ACC112 (cell line): ENCODE results near the gene SFXN4.
A peak's percentile ranks its signal among the peaks of the same experiment; 100 is the strongest.

Experiments used
- H2AFZ ChIP-seq: fragments of 200-600 bp; sonication (generic); one replicate; pipeline ENCODE4 v1.6.0; 2017; ENCODE audit warnings: antibody characterized with exemption, low read length; ENCODE audit not compliant: unreplicated experiment
- H3K27ac ChIP-seq: fragments of 200-600 bp; sonication (generic); 2 replicates; pipeline ENCODE4 v1.5.1; 2014; ENCODE audit warnings: low read depth, mild to moderate bottlenecking, antibody characterized with exemption, low read length, moderate library complexity
- H3K27me3 ChIP-seq: fragments of 200-600 bp; sonication (generic); 2 replicates; pipeline ENCODE4 v1.6.1; 2014; ENCODE audit warnings: mild to moderate bottlenecking, antibody characterized with exemption, low read length, moderate library complexity, mixed read lengths; ENCODE audit not compliant: insufficient read depth
- H3K36me3 ChIP-seq: fragments of 200-600 bp; sonication (generic); 2 replicates; pipeline ENCODE4 v1.6.1; 2016; ENCODE audit warnings: mild to moderate bottlenecking, antibody characterized with exemption, low read length, moderate library complexity, mixed read lengths; ENCODE audit not compliant: insufficient read depth
- H3K4me1 ChIP-seq: fragments of 200-600 bp; sonication (generic); one replicate; pipeline ENCODE4 v1.6.1; 2016; ENCODE audit warnings: low read length, mixed read lengths; ENCODE audit not compliant: insufficient read depth, unreplicated experiment, control insufficient read depth
- H3K4me3 ChIP-seq: fragments of 200-600 bp; sonication (generic); 2 replicates; pipeline ENCODE4 v1.5.1; 2014; ENCODE audit warnings: mild to moderate bottlenecking, low read depth, low read length
- H3K79me2 ChIP-seq: fragments of 200-600 bp; sonication (generic); one replicate; pipeline ENCODE4 v1.6.0; 2016; ENCODE audit warnings: low read length; ENCODE audit not compliant: control insufficient read depth, unreplicated experiment, insufficient read depth

Gene SFXN4

GRCh38 chr10:119165171-119166117, at the start of gene SFXN4:
Gene SFXN4 (minus strand): TSS chr10:119165714. CDS start chr10:119165647, 67 bp downstream.
- no peaks in the 10 kb centered on the region for H3K79me2 ChIP-seq
- H3K36me3 ChIP-seq = peaks cover 20% of the 10 kb centered on the region
- H3K4me3 ChIP-seq = peak within 1 kb of the TSS; percentile 92
- H3K27ac ChIP-seq = 0 out of 2 replicates have a peak within 1 kb of the TSS, but pooled peaks have one; percentile 12
- H3K4me1 ChIP-seq = peaks cover 29% of the 10 kb centered on the region
- H2AFZ ChIP-seq = peak within 1 kb of the TSS; percentile 88
- H3K27me3 ChIP-seq = no peaks in the 10 kb centered on the region

DNA sequence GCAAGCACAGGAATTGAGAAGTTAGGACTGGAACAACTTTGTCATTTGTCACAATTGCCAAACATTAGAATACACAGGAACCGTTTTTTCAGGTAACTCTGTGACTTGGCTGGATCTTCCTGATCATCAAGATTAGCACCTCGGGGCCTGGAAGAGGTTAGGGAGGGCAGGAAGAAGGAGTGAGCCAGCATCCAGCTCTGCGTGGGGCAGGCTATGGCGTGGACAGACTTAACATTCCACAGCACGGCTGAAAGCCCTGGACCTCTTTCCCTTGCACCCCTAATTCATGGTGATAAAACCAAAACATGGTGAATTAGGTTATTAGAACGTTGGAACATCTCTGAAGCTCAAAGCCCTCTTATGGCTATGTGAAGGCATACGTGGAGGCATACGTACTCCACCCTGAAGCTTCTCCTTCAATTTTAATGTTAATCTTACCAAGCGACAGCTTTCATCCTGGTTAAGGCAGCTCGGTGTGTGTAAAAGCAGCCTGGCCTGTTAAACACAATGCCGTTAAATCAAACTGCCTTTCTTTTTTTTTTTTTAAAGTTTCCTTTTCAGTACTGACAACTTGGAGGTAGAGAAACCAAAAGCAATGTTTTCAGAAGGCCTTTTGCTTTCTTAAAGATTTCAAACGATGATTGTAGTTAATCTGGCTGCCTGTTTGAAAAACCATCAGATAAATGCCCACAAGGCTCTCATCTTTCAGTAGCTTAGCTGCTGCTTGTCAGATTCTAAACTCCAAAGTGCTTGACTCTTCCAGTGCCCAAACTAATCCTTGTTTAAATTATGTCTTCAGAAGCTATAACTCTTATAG, 46.3 kb upstream of the SFXN4 start:
- peak overlapping the region; percentile 68 for H3K4me3 ChIP-seq
- peak overlapping the region; percentile 75 for H3K27ac ChIP-seq
- peaks cover 30% of the 10 kb centered on the region for H3K4me1 ChIP-seq
- H3K27me3 ChIP-seq = no peaks in the 10 kb centered on the region
- H3K36me3 ChIP-seq = no peaks in the 10 kb centered on the region
- H2AFZ ChIP-seq = peak overlapping the region; percentile 66
- H3K79me2 ChIP-seq = peaks cover 37% of the 10 kb centered on the region

DNA sequence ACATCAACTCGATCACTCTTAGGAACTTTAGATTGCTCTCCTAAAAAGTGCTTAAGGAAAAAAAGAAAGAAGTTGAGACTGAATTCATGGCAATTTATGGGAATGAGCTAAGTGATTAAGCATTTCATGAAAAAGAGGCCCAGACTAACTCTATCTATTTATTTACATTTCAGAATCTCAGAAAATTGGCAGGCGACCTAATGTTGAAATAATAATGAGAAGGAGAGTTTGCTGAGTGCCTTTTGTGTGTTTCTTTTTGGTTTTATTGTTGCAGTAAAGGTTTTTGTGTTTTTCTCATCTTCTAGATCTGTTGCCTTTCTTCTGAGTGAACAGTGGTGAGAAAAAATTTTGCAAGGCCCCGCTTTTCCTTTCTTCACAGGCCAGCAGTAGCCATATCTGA, 45.7 kb upstream of the SFXN4 start:
- Histone ChIP-seq H3K4me1 (peaks cover 33% of the 10 kb centered on the region), H3K79me2 (peaks cover 37% of the 10 kb centered on the region), H3K4me3 (peak overlapping the region; percentile 68), H2AFZ (peak overlapping the region; percentile 66), H3K27me3 (no peaks in the 10 kb centered on the region), H3K27ac (peak overlapping the region; percentile 75), H3K36me3 (no peaks in the 10 kb centered on the region)

DNA sequence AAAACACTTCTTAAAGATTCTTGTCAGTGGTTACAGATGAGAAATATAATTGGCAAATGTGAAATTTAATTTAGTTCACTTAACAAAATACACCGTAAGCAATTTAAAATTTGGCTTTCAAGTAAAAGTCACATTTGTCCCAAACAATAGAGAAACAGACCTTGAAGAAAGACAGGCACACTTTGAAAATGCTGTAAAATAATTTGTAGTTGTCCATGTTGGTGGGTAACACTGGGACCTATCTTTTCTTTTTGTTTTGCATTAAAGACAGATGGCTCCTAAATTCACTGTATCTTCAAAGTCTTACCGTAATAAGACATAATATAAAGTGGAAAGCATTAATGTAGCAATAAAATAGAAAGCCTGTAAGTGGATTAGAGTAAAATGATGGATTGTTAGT, 45.1 kb upstream of the SFXN4 start:
- peak overlapping the region; percentile 75 for H3K27ac ChIP-seq
- peak overlapping the region; percentile 66 for H2AFZ ChIP-seq
- no peaks in the 10 kb centered on the region for H3K27me3 ChIP-seq
- peak overlapping the region; percentile 68 for H3K4me3 ChIP-seq
- peaks cover 37% of the 10 kb centered on the region for H3K79me2 ChIP-seq
- peaks cover 37% of the 10 kb centered on the region for H3K4me1 ChIP-seq
- H3K36me3 ChIP-seq = no peaks in the 10 kb centered on the region

GRCh38 chr10:119209736-119210355, 44.3 kb upstream of the SFXN4 start:
- H3K27me3 ChIP-seq = no peaks in the 10 kb centered on the region
- H2AFZ ChIP-seq = peak overlapping the region; percentile 71

DNA sequence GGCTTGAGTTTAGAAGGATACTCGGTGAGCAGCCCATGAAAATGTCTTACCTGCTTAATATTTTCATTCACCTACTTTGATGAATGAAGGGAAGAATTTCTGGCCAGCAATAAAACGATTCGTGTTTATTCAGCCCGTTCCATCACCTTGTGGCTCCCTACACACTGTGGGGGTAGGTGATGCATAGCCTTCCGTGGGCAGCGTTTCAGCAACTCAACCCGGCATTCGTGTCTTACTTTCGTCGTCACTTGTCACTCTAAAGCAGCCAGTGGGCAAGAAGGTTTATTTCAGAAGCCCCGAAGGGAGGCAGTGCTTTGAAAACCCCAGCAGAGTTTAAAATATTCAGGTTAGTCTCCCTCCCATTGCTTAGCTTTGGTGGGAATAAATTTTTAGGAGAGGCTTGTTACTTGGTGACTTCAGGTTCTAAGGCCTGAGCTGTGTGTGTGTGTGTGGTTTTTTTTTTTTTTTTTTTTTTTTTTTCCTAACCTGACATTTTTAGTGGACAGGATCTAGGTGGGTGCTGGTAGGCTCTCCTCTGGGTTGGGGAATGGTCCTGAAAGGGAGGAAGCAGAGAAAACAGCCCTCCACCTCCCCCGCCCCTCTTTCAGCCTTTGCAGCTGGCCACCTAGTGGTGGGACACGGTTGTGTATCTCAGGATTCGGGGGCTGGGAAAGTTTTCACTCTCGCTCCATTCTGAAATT, 43.7 kb upstream of the SFXN4 start:
- Histone ChIP-seq H3K4me3 (peak overlapping the region; percentile 95), H3K79me2 (peaks cover 37% of the 10 kb centered on the region), H2AFZ (peak overlapping the region; percentile 92), H3K27ac (peak overlapping the region; percentile 75), H3K4me1 (peaks cover 37% of the 10 kb centered on the region), H3K36me3 (no peaks in the 10 kb centered on the region), H3K27me3 (no peaks in the 10 kb centered on the region)

More at GRCh38 chr10:119209736-119210355, 44.3 kb upstream of the SFXN4 start:
- Histone ChIP-seq H3K36me3 (no peaks in the 10 kb centered on the region), H3K4me3 (peak overlapping the region; percentile 95), H3K4me1 (peaks cover 37% of the 10 kb centered on the region), H3K27ac (peak overlapping the region; percentile 75), H3K79me2 (peaks cover 37% of the 10 kb centered on the region)

DNA sequence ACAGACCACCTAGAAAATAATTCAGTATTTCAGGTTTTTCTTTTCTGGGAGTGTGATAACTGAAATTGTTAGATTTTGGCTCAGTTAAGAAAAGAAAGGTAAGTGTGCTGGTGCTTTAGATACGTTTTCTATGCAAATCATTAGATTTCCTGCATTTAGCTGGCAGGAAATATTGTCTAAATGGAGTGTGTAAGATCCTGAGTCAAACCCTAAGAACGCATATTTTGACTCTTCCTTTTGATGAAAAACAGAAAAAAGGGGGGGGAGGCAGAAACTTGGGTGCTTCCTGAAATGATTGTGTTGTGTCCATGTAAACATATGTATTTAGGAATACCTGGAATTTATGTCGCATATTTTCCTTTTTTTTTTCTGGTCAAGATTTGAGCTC, 43.0 kb upstream of the SFXN4 start:
- peaks cover 37% of the 10 kb centered on the region for H3K79me2 ChIP-seq
- H3K4me1 ChIP-seq = peaks cover 38% of the 10 kb centered on the region
- H3K4me3 ChIP-seq = peak overlapping the region; percentile 95
- H3K27me3 ChIP-seq = no peaks in the 10 kb centered on the region
- no peaks in the 10 kb centered on the region for H3K36me3 ChIP-seq
- peak overlapping the region; percentile 92 for H2AFZ ChIP-seq
- H3K27ac ChIP-seq = peak overlapping the region; percentile 75

- peak overlapping the region; percentile 95 for H3K4me3 ChIP-seq
- H3K27me3 ChIP-seq = no peaks in the 10 kb centered on the region
- peak overlapping the region; percentile 75 for H3K27ac ChIP-seq
- H3K79me2 ChIP-seq = peaks cover 37% of the 10 kb centered on the region
- H3K4me1 ChIP-seq = peaks cover 44% of the 10 kb centered on the region
- H3K36me3 ChIP-seq = no peaks in the 10 kb centered on the region
- peak overlapping the region; percentile 92 for H2AFZ ChIP-seq
Observed at GRCh38 chr10:119207713-119208552, 42.4 kb upstream of the SFXN4 start.

GRCh38 chr10:119207366-119207666, 41.8 kb upstream of the SFXN4 start, which contains the start of gene GRK5:
Gene GRK5 (plus strand): TSS chr10:119207571. CDS start chr10:119207918, 347 bp downstream.
- H3K4me1 ChIP-seq = peaks cover 42% of the 10 kb centered on the region
- peak within 1 kb of the TSS; percentile 92 for H2AFZ ChIP-seq
- peak within 1 kb of the TSS; percentile 95 for H3K4me3 ChIP-seq
- H3K27me3 ChIP-seq = no peaks in the 10 kb centered on the region
- H3K27ac ChIP-seq = peak within 1 kb of the TSS; percentile 81
- H3K79me2 ChIP-seq = peaks cover 37% of the 10 kb centered on the region
- H3K36me3 ChIP-seq = no peaks in the 10 kb centered on the region
